HS-27A (cell line): ENCODE measurements around the gene SLBP.

Source experiments
- DNase-seq: peaks from one replicate; pipeline ENCODE4 v3.0.0-alpha.2; 2012; ENCODE audit warnings: low read depth, missing footprints

The SLBP gene

GRCh38 chr4:1748465-1748995 is 36.4 kb upstream of the SLBP start:
- no peak for DNase-seq

DNA sequence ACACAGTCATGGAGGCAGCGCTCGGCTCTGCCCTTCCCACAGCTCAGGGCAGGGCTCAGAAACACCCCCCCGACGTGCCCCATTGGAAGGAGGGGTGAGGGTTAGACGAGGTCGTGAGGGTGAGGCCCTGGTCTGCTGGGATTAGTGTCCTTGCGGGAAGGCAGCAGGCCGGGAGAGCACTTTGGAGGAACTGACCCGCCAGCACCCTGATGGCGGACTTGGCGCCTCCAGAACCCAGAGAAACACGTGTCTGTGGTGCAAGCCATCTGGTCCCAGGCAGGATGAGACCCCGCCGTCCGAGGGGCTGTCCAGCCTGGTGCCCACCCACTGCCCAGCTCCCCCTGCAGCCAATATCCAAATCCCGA is 35.5 kb upstream of the SLBP start:
- DNase-seq: no peak

GRCh38 chr4:1746919-1747602 is 34.9 kb upstream of the SLBP start:
- no peak for DNase-seq

- no peak for DNase-seq
Measured at GRCh38 chr4:1746265-1746691, 34.2 kb upstream of the SLBP start.

GRCh38 chr4:1745697-1746096 is 33.6 kb upstream of the SLBP start:
- DNase-seq: no peak

GRCh38 chr4:1745165-1745564 is 33.0 kb upstream of the SLBP start:
- DNase-seq: no peak

DNA sequence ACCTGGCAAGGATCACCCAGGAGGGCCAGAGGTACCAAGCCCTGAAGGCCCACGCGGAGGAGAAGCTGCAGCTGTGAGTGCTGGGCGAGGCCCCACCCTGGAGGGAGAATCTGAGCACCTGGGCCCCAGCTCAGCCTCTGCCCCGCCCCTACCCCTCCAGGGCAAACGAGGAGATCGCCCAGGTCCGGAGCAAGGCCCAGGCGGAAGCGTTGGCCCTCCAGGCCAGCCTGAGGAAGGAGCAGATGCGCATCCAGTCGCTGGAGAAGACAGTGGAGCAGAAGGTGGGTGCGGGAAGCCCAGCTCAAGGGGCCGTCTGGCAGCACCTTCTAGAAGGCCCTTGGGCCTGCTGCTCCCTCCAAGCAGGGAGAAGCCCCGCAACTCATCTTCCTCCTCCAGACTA is 32.4 kb upstream of the SLBP start:
- no peak for DNase-seq

DNA sequence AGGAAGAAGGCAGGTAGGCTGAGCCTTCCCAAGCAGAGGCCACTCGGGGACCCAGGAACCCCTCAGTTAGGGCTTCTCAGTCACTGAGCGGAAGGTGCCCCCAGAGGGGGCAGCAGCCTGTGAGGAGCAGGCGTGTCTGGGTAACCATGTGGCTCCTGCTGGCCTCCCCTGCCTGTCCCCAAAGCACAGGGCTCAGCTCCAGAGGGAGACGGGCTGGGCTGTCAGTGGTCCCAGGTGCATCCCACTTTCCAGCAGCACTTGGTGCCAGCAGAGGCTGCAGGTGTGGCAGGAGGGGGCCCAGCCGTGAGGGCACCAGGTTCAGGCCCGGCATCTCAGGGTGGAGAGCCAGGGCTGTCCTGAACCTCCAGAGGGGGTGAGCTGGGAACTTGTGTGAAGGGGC is 31.9 kb upstream of the SLBP start:
- DNase-seq: no peak

- DNase-seq: no peak
Measured at GRCh38 chr4:1743551-1743950, 31.4 kb upstream of the SLBP start.

GRCh38 chr4:1741208-1741607 is 29.1 kb upstream of the SLBP start:
- DNase-seq: no peak

DNA sequence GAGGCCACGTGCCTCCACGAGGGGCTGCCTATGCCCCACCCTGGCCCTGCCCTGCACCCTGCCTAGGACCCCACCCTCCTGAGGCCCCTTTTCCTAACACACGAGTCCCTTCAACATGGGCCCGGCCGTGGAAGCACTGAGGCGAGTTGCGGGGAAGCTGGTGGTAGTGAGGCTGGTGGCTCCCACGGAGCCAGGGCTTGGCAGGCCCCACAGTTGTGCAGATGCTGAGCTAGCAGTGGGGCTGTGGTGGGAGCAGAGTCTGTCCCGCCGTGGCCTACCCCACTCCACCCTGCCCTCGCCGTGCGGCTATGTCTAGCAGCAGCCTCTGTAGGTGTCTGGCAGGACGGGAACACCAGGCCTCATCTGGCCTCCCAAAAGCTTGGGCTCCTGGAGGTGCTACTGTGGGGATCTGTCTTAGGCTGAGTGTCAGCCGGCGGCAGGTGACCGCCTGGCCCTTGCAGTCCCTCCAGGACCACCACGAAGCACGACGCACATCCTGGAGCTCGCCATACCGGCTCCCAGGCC is 28.0 kb upstream of the SLBP start:
- DNase-seq: no peak

- DNase-seq: no peak
Measured at GRCh38 chr4:1739358-1739757, 27.2 kb upstream of the SLBP start.

GRCh38 chr4:1738410-1738809 is 26.3 kb upstream of the SLBP start:
- DNase-seq: no peak

DNA sequence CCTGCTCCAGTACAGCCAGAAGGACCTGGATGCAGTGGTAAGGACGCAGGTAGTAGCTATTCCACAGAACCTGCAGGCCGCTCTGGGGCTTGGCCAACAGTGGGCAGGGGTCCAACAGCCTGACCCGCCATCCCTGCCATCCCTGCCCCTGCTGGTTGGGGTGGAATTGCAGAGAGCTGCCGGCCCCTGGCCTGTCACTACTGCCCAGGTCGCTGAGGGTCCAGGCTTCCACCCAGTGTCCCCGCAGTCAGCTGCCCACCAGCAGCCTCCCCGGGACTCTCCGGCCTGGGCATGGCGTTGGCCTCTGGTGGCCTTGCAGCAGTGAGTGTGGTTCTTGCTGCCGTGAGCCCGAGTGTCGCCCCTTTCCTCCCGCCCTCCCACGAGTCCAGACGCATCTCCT is 25.5 kb upstream of the SLBP start:
- DNase-seq: no peak

DNA sequence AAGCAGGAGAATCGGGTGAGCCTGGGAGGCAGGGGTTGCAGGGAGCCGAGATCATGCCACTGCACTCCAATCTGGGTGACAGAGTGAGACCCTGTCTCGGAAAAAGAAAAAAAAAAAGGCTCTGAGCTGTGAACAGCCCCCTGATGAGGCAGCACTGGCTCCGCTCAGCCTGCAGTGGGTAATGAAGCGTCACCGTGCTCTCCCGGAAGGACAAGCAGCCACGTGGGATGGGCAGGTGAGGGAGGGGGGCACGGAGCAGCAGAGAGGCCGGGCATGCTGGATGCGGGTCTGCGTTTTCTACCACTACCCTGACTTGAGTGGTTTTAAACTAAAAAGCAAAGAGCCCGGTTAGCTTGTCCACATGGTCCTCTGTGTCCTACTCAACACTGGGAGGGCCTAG is 24.7 kb upstream of the SLBP start:
- DNase-seq: no peak

DNA sequence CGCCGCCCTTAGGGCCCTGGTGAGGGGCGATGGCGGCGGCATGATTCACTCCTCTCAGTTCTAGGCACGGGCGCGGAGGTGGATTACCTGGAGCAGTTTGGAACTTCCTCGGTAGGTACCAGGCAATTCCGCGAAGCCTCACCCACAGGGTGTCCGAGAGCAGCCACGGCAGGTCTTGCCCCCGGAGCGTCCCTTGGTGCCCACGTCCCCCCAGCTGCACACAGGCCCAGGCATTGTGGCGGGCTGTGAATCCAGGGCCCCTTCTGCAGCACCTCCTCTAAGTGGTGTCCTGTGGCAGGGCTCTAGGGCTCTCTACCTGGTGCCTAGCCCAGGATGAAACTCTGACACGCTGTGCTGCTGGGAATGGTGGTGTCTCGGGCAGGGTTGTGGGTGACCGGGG is 23.1 kb upstream of the SLBP start:
- DNase-seq: no peak

- DNase-seq: no peak
Measured at GRCh38 chr4:1732911-1733310, 20.8 kb upstream of the SLBP start.

DNA sequence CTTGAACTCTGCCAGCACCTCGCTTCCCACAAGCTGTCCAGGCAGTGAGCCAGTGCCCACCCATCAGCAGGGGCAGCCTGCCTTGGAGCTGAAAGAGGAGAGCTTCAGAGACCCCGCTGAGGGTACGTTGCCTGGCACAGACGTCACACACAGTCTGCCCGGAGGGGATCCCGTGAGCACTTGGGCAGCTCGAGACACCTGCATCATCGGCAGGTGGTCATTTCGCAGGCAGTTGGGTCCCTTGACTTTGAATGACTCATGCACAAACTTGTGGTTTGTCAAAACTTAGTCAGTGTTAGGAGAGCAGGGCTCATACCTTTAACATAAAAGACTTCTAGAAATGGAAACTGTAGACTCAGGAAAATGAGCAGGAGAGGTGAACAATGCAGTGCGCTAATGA is 19.1 kb upstream of the SLBP start:
- DNase-seq: no peak

GRCh38 chr4:1730532-1731135 is 18.5 kb upstream of the SLBP start:
- DNase-seq: no peak

GRCh38 chr4:1728061-1728980 is 16.2 kb upstream of the SLBP start:
- DNase-seq: no peak

DNA sequence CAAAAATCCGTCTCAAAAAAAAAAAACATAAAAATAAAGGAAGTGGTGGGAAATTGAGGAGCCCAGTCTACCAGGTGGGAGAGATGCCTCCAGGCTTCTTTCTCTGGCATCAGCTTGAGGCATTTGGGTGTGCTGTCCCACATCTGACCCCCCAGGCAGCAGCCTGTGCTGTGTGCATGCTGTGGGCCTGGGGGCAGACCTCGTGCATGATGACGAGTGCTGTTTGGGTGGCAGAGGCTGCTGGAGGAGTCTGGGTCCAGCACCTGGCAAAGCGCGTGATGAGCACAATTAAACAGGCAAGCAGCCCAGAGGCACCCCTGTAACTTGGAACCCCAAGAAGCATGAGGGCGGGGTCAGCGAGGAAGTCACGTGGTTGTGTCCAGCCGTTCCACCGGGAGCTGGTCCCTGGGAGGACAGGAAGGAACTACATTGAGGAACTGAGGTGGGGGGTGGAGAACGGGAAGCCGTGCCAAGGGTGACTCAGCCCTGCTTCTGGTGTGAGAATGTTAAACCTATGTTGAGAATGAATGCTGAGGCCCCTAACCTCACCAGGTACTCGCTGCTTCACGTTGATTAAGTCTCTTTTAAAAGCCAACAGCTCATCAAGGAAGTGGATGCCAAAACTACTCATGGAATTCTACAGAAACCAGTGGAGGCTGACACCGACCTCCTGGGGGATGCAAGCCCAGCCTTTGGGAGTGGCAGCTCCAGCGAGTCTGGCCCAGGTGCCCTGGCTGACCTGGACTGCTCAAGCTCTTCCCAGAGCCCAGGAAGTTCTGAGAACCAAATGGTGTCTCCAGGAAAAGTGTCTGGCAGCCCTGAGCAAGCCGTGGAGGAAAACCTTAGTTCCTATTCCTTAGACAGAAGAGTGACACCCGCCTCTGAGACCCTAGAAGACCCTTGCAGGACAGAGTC is 15.3 kb upstream of the SLBP start:
- DNase-seq: no peak
